ENCODE results near the gene TAB3.

The TAB3 gene

DNA sequence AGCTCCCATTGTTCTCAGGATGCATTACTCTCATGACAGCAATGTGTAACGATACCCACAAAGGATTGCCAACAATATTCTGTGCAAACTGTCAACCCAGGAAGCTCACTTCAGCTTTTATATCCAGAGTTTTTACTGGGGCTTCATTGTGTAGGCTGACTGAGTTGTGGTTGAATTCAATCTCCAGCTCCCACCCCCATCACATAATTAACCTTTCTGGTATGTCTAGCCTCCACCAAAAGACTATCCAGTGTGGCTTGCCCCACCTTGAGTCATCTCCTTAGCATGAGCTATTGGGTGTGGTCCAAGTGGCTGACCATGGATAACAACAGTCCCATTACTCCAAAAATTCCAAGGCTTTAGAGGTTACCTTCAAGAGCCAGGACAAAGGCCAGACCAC lies 17.7 kb upstream of the TAB3 start:
- TF ChIP-seq POLR2A (IDR thresholded peaks at IDR 0.05; ENCODE audit: extremely low read depth, insufficient read length), result no peak
- DNase-seq (ENCODE audit: low read depth), result no peak
- H3K4me3 ChIP-seq (ENCODE audit: low read depth, low read length), result no peak overlapping the region

DNA sequence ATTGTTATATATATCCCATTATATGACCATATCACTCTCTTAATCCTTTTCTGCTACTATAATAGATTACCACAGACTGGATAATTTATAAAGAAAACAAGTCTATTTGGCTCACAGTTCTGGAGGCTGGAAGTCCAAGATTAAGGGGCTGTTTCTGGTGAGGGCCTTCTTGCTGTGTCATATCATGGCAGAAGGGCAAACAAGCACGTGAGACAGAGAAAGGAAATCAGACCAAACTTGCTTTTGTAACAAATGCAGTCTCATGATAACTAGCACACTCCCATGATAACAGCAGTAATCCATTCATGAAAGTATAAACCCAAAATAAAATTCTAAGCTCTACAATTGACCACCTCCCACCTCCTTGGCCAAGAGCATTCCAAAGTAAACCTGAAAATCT lies 16.3 kb upstream of the TAB3 start:
- TF ChIP-seq, protein P1, sequence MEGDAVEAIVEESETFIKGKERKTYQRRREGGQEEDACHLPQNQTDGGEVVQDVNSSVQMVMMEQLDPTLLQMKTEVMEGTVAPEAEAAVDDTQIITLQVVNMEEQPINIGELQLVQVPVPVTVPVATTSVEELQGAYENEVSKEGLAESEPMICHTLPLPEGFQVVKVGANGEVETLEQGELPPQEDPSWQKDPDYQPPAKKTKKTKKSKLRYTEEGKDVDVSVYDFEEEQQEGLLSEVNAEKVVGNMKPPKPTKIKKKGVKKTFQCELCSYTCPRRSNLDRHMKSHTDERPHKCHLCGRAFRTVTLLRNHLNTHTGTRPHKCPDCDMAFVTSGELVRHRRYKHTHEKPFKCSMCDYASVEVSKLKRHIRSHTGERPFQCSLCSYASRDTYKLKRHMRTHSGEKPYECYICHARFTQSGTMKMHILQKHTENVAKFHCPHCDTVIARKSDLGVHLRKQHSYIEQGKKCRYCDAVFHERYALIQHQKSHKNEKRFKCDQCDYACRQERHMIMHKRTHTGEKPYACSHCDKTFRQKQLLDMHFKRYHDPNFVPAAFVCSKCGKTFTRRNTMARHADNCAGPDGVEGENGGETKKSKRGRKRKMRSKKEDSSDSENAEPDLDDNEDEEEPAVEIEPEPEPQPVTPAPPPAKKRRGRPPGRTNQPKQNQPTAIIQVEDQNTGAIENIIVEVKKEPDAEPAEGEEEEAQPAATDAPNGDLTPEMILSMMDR (IDR thresholded peaks at IDR 0.05; ENCODE audit: low read depth, low read length), result no peak
- TF ChIP-seq MYC (IDR thresholded peaks at IDR 0.05; ENCODE audit: low read depth, low read length) (no peak), POLR2A (IDR thresholded peaks at IDR 0.05; ENCODE audit: extremely low read depth, insufficient read length) (no peak)
- TF ChIP-seq, protein P2, sequence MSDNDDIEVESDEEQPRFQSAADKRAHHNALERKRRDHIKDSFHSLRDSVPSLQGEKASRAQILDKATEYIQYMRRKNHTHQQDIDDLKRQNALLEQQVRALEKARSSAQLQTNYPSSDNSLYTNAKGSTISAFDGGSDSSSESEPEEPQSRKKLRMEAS (IDR thresholded peaks at IDR 0.05; ENCODE audit: low read depth, low read length), result no peak
- no peak overlapping the region for H3K4me3 ChIP-seq (ENCODE audit: low read depth, low read length)
- DNase-seq (ENCODE audit: low read depth), result no peak

DNA sequence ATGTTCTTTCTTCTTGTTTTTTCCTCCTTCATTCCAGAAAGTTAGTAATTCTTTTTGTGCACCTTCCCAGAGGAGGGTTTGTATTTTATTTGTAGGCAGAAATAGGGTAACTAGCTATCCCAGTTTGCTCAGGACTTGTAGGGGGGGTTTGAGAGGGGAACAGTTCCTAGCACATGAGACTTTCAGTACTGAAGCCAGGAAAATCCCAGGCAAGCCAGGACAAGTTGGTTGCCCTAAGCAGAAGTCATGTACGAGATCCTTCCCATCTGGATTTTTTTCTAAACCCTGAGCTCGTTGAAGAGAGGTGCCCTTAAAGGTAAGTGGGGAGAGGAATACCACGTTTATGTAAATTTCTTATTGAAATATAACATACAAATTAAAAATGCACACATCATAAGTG lies 15.6 kb upstream of the TAB3 start:
- TF ChIP-seq POLR2A (IDR thresholded peaks at IDR 0.05; ENCODE audit: extremely low read depth, insufficient read length) (no peak), MYC (IDR thresholded peaks at IDR 0.05; ENCODE audit: low read depth, low read length) (no peak)
- TF ChIP-seq, protein P1 (IDR thresholded peaks at IDR 0.05; ENCODE audit: low read depth, low read length), result no peak
- TF ChIP-seq, protein P2 (IDR thresholded peaks at IDR 0.05; ENCODE audit: low read depth, low read length), result no peak
- no peak overlapping the region for H3K4me3 ChIP-seq (ENCODE audit: low read depth, low read length)
- no peak for DNase-seq (ENCODE audit: low read depth)

DNA sequence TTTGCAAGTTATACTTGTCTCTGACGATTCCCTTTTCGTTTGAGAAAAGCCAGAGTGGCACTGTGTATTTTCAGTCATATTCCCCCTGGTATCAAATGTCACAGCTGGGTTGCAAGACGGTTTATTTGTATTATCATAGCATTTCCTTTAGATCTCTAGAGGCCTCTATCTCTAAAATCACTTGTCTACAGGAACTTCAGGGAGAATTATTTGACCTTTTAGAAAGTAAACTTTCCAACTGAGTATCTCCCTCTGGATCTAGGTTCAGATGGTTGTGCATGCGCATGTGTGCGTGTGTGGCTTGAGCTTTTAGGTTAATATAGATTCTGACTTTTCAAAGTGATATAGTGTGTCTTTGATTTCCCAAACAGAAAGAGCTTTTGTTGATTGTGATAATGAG lies 15.1 kb upstream of the TAB3 start:
- DNase-seq (ENCODE audit: low read depth), result no peak
- TF ChIP-seq POLR2A (IDR thresholded peaks at IDR 0.05; ENCODE audit: extremely low read depth, insufficient read length) (no peak), MYC (IDR thresholded peaks at IDR 0.05; ENCODE audit: low read depth, low read length) (no peak)
- TF ChIP-seq, protein P2 (IDR thresholded peaks at IDR 0.05; ENCODE audit: low read depth, low read length), result no peak
- TF ChIP-seq, protein P1 (IDR thresholded peaks at IDR 0.05; ENCODE audit: low read depth, low read length), result no peak
- H3K4me3 ChIP-seq (ENCODE audit: low read depth, low read length), result no peak overlapping the region

DNA sequence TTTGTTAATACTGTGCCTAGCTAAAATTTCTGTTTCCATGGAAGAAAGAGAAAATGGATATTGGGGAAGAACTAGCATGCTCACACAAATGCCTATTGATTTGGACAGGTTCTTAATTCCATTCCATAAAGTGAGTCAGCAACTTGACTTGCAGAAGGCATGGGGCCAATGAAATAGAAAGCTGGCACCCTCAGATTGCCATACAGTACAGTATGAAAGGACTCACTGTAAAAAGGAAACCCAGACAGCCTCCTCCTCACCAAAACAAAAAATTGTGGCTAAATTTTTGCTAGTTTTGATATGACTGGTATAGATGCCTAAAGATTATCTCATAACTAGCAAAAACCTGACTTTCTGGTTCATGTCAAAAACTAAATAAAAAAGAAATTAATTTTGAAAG lies 11.2 kb upstream of the TAB3 start:
- TF ChIP-seq POLR2A (IDR thresholded peaks at IDR 0.05; ENCODE audit: extremely low read depth, insufficient read length) (no peak), MYC (IDR thresholded peaks at IDR 0.05; ENCODE audit: low read depth, low read length) (no peak)
- TF ChIP-seq, protein P1 (IDR thresholded peaks at IDR 0.05; ENCODE audit: low read depth, low read length), result no peak
- TF ChIP-seq, protein P2 (IDR thresholded peaks at IDR 0.05; ENCODE audit: low read depth, low read length), result no peak
- no peak for DNase-seq (ENCODE audit: low read depth)
- no peak overlapping the region for H3K4me3 ChIP-seq (ENCODE audit: low read depth, low read length)

DNA sequence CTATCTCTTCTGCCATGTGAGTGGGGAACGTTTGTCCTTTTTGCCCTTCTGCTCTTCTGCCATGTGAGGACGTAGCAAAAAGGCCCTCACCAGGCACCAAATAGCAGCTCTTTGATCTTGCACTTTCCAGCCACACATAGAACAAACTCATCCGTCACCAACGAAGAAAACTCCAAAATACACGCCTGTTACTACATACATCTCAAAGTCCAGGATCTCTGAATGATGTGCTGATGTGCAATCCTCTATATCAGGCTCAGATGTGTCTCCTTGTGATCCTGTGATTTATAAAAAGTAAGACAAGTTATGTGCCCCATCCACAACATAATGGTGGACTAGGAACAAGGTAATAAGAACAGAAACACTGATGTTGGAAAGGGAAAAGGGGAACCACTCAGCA lies 9.8 kb upstream of the TAB3 start:
- no peak for TF ChIP-seq POLR2A (IDR thresholded peaks at IDR 0.05; ENCODE audit: extremely low read depth, insufficient read length)
- TF ChIP-seq, protein P2 (IDR thresholded peaks at IDR 0.05; ENCODE audit: low read depth, low read length), result no peak
- no peak for TF ChIP-seq MYC (IDR thresholded peaks at IDR 0.05; ENCODE audit: low read depth, low read length)
- TF ChIP-seq, protein P1 (IDR thresholded peaks at IDR 0.05; ENCODE audit: low read depth, low read length), result no peak
- no peak overlapping the region for H3K4me3 ChIP-seq (ENCODE audit: low read depth, low read length)
- no peak for DNase-seq (ENCODE audit: low read depth)
